Mesothelial cell of epicardium (in vitro differentiated cells): ENCODE measurements around the gene TNFRSF4. TPM values are rescaled to one million over a fixed set of nuclear protein-coding genes. Genes with fewer than 3 reads are reported as not detected.

Experiments used
- DNase-seq, 2 experiments: peaks; one replicate each; pipeline ENCODE4 v3.0.0; 2021; ENCODE audit warnings: low spot score in 2 of 2; ENCODE audit not compliant: unreplicated experiment in 2 of 2
- H3K27ac Mint-ChIP-seq: 2 replicates; pipeline ENCODE4 v1.8.0; 2021; ENCODE audit warnings: mixed read lengths
- H3K27me3 Mint-ChIP-seq: 2 replicates; pipeline ENCODE4 v1.8.0; 2021; ENCODE audit warnings: low read depth, mixed read lengths
- H3K36me3 Mint-ChIP-seq: 2 replicates; pipeline ENCODE4 v1.8.0; 2021; ENCODE audit warnings: mixed read lengths
- H3K4me1 Mint-ChIP-seq: 2 replicates; pipeline ENCODE4 v1.8.0; 2021; ENCODE audit warnings: mixed read lengths
- H3K4me3 Mint-ChIP-seq: 2 replicates; pipeline ENCODE4 v1.8.0; 2021; ENCODE audit warnings: mild to moderate bottlenecking, moderate library complexity, mixed read lengths
- H3K9me3 Mint-ChIP-seq: 2 replicates; pipeline ENCODE4 v1.8.0; 2021; ENCODE audit warnings: mixed read lengths
- CTCF ChIP-seq: fragments of 200-600 bp; sonication (generic); IDR thresholded peaks from one replicate; pipeline ENCODE4 v1.5.0; 2021; ENCODE audit warnings: antibody characterized with exemption; ENCODE audit not compliant: unreplicated experiment
- total RNA-seq: library from RNA; stranded (reverse); gene quantifications from 3 replicates; pipeline ENCODE4 v1.2.1, GENCODE V29; 2021

TNFRSF4 gene
- total RNA-seq, 1 donor from 2014 or later: 0.34 TPM

- TF ChIP-seq CTCF: no peak
- Mint-ChIP-seq H3K9me3 (peaks cover 1% of the 10 kb centered on the region), H3K36me3 (no peaks in the 10 kb centered on the region), H3K27ac (no peak overlapping the region), H3K4me3 (peak overlapping the region; percentile 43), H3K4me1 (peaks cover 4% of the 10 kb centered on the region), H3K27me3 (peaks cover 7% of the 10 kb centered on the region)
- peak in 1 of 2 experiments; percentile 19 for DNase-seq
Measured at GRCh38 chr1:1199961-1200875, 13.7 kb downstream of the TNFRSF4 start.

GRCh38 chr1:1199141-1199960 lies 14.6 kb downstream of the TNFRSF4 start:
- TF ChIP-seq CTCF: no peak
- H3K27me3 Mint-ChIP-seq: peaks cover 9% of the 10 kb centered on the region
- DNase-seq: no peak
- H3K4me3 Mint-ChIP-seq: peak overlapping the region; percentile 43
- H3K4me1 Mint-ChIP-seq: peaks cover 4% of the 10 kb centered on the region
- peaks cover 10% of the 10 kb centered on the region for H3K9me3 Mint-ChIP-seq
- H3K36me3 Mint-ChIP-seq: no peaks in the 10 kb centered on the region
- no peak overlapping the region for H3K27ac Mint-ChIP-seq

GRCh38 chr1:1198423-1199140 lies 15.4 kb downstream of the TNFRSF4 start:
- Mint-ChIP-seq H3K4me1 (peaks cover 4% of the 10 kb centered on the region), H3K36me3 (no peaks in the 10 kb centered on the region)

GRCh38 chr1:1197551-1198422 lies 16.2 kb downstream of the TNFRSF4 start:
- Mint-ChIP-seq H3K4me3 (no peak overlapping the region), H3K27ac (no peak overlapping the region), H3K4me1 (peaks cover 4% of the 10 kb centered on the region), H3K36me3 (no peaks in the 10 kb centered on the region), H3K9me3 (peaks cover 14% of the 10 kb centered on the region), H3K27me3 (peaks cover 5% of the 10 kb centered on the region)
- DNase-seq: peak in 1 of 2 experiments; percentile 21
- TF ChIP-seq CTCF: no peak

More at GRCh38 chr1:1198423-1199140, 15.4 kb downstream of the TNFRSF4 start:
- TF ChIP-seq CTCF: no peak
- Mint-ChIP-seq H3K27me3 (peaks cover 5% of the 10 kb centered on the region), H3K4me3 (no peak overlapping the region), H3K9me3 (peaks cover 14% of the 10 kb centered on the region), H3K27ac (no peak overlapping the region)
- no peak for DNase-seq

GRCh38 chr1:1197188-1197500 lies 16.8 kb downstream of the TNFRSF4 start:
- no peak for TF ChIP-seq CTCF
- Mint-ChIP-seq H3K27ac (no peak overlapping the region), H3K36me3 (no peaks in the 10 kb centered on the region)

More at GRCh38 chr1:1197188-1197500, 16.8 kb downstream of the TNFRSF4 start:
- peaks cover 5% of the 10 kb centered on the region for H3K27me3 Mint-ChIP-seq
- peaks cover 4% of the 10 kb centered on the region for H3K4me1 Mint-ChIP-seq
- no peak overlapping the region for H3K4me3 Mint-ChIP-seq
- peaks cover 15% of the 10 kb centered on the region for H3K9me3 Mint-ChIP-seq
- DNase-seq: no peak
